Left ventricle myocardium inferior (tissue), 1 donor: ENCODE measurements around the gene FRAS1. TPM values are rescaled to one million over a fixed set of nuclear protein-coding genes. Genes with fewer than 3 reads are reported as not detected.

Experiments
- DNase-seq: peaks from one replicate; pipeline ENCODE4 v3.0.0-alpha.2; 2020
- H3K27ac ChIP-seq: fragments of 200-600 bp; replicated peaks from 2 replicates; pipeline ENCODE4 v1.8.0; 2021
- H3K27me3 ChIP-seq: fragments of 200-600 bp; 2 replicates; pipeline ENCODE4 v1.8.0; 2021; ENCODE audit warnings: low read depth
- H3K36me3 ChIP-seq: fragments of 200-600 bp; 2 replicates; pipeline ENCODE4 v1.8.0; 2021
- H3K4me1 ChIP-seq: fragments of 200-600 bp; 2 replicates; pipeline ENCODE4 v1.8.0; 2021
- H3K4me3 ChIP-seq: fragments of 200-600 bp; 2 replicates; pipeline ENCODE4 v1.8.0; 2021; ENCODE audit warnings: mild to moderate bottlenecking, moderate library complexity
- H3K9me3 ChIP-seq: fragments of 200-600 bp; replicated peaks from 2 replicates; pipeline ENCODE4 v1.8.0; 2021
- CTCF ChIP-seq: fragments of 200-600 bp; IDR thresholded peaks from 2 replicates; pipeline ENCODE4 v1.8.0; 2021; ENCODE audit warnings: antibody characterized with exemption, mild to moderate bottlenecking, borderline replicate concordance
- intact Hi-C: fragments of 100-400 bp; cut with micrococcal nuclease; formaldehyde crosslinking; loops from one replicate; pipeline ENCODE4 v1.11.0; 2022
- total RNA-seq: library from RNA; stranded (reverse); fragmentation: NEBNext Ultra II Directional; extraction: Animal tissue kit (Norgen Biotek cat#: 25700); gene quantifications from one replicate; pipeline ENCODE4 v1.2.1, GENCODE V29; 2021
- donor health status: DM: no; HTN: yes; CAD: no; lungs with severe emphysema.

Gene FRAS1
- total RNA-seq, 1 donor from 2014 or later, result 1.4 TPM

GRCh38 chr4:78525559-78525958 lies 468.4 kb downstream of the FRAS1 start:
- intact Hi-C loops, result no loop called here
- Histone ChIP-seq H3K4me3 (no peak overlapping the region), H3K4me1 (peaks cover 10% of the 10 kb centered on the region), H3K9me3 (peaks cover 2% of the 10 kb centered on the region), H3K27me3 (no peaks in the 10 kb centered on the region), H3K36me3 (no peaks in the 10 kb centered on the region), H3K27ac (no peak overlapping the region)
- DNase-seq, result no peak
- TF ChIP-seq CTCF, result no peak

- no peak for TF ChIP-seq CTCF
- intact Hi-C loops, result no loop called here
- no peak for DNase-seq
These were observed 470.0 kb downstream of the FRAS1 start for GRCh38 chr4:78527103-78527502.

GRCh38 chr4:78527555-78527954 lies 470.4 kb downstream of the FRAS1 start:
- TF ChIP-seq CTCF, result no peak
- intact Hi-C loops, result no loop called here

More at GRCh38 chr4:78527103-78527502, 470.0 kb downstream of the FRAS1 start:
- Histone ChIP-seq H3K36me3 (no peaks in the 10 kb centered on the region), H3K27ac (no peak overlapping the region), H3K4me3 (no peak overlapping the region), H3K27me3 (no peaks in the 10 kb centered on the region), H3K9me3 (peaks cover 5% of the 10 kb centered on the region), H3K4me1 (no peaks in the 10 kb centered on the region)

GRCh38 chr4:78528327-78528726 lies 471.2 kb downstream of the FRAS1 start:
- Histone ChIP-seq H3K27ac (no peak overlapping the region), H3K4me1 (no peaks in the 10 kb centered on the region), H3K36me3 (no peaks in the 10 kb centered on the region), H3K4me3 (no peak overlapping the region), H3K9me3 (peaks cover 5% of the 10 kb centered on the region), H3K27me3 (no peaks in the 10 kb centered on the region)
- intact Hi-C loops, result no loop called here
- no peak for DNase-seq
- TF ChIP-seq CTCF, result no peak

More at GRCh38 chr4:78527555-78527954, 470.4 kb downstream of the FRAS1 start:
- Histone ChIP-seq H3K27me3 (no peaks in the 10 kb centered on the region), H3K9me3 (peaks cover 5% of the 10 kb centered on the region), H3K27ac (no peak overlapping the region), H3K4me3 (no peak overlapping the region), H3K4me1 (no peaks in the 10 kb centered on the region), H3K36me3 (no peaks in the 10 kb centered on the region)
- no peak for DNase-seq

- DNase-seq, result no peak
- Histone ChIP-seq H3K27me3 (no peaks in the 10 kb centered on the region), H3K4me3 (no peak overlapping the region), H3K27ac (no peak overlapping the region), H3K36me3 (no peaks in the 10 kb centered on the region), H3K4me1 (no peaks in the 10 kb centered on the region), H3K9me3 (peaks cover 5% of the 10 kb centered on the region)
- intact Hi-C loops, result no loop called here
- TF ChIP-seq CTCF, result no peak
These were observed 472.6 kb downstream of the FRAS1 start for GRCh38 chr4:78529569-78530209.
